Lower leg skin (tissue), 3 donors: ENCODE measurements around the gene GZF1.

ENCODE experiments used
- CTCF ChIP-seq, 3 donors: fragments of 450-650 bp; IDR thresholded peaks; one replicate each; pipeline ENCODE4 v1.5.1; 2016; ENCODE audit warnings: antibody characterized with exemption in 3 of 3, mild to moderate bottlenecking in 3 of 3, moderate library complexity in 2 of 3
- POLR2A ChIP-seq, 2 donors: fragments of 450-650 bp; IDR thresholded peaks; one replicate each; pipeline ENCODE4 v1.6.1; 2016 to 2017; ENCODE audit warnings: antibody characterized with exemption in 2 of 2, mild to moderate bottlenecking in 1 of 2, moderate library complexity in 1 of 2

GRCh38 chr20:23314699-23315098 is 47.3 kb upstream of the GZF1 start:
- TF ChIP-seq CTCF (IDR thresholded peaks at IDR 0.05), result no peak
- no peak for TF ChIP-seq POLR2A (IDR thresholded peaks at IDR 0.05)
